ENCODE data around the gene BATF2. TPM values are rescaled to one million over a fixed set of nuclear protein-coding genes. Genes with fewer than 3 reads are reported as not detected.

Gene BATF2
- polyA plus RNA-seq, 4 donors: 2.3 to 2.9 (median 2.6) TPM

GRCh38 chr11:64970731-64971151, 26.0 kb downstream of the BATF2 start:
- DNase-seq (ENCODE audit: low read depth in 4 of 4, low spot score in 3 of 4): no peak

GRCh38 chr11:64969209-64969608, 27.6 kb downstream of the BATF2 start:
- no peak for DNase-seq (ENCODE audit: low read depth in 4 of 4, low spot score in 3 of 4)

GRCh38 chr11:64967375-64967774, 29.4 kb downstream of the BATF2 start:
- no peak for DNase-seq (ENCODE audit: low read depth in 4 of 4, low spot score in 3 of 4)

- DNase-seq (ENCODE audit: low read depth in 4 of 4, low spot score in 3 of 4): no peak
These were observed 33.6 kb downstream of the BATF2 start for GRCh38 chr11:64963072-64963631.

- no peak for DNase-seq (ENCODE audit: low read depth in 4 of 4, low spot score in 3 of 4)
These were observed 36.1 kb downstream of the BATF2 start for GRCh38 chr11:64960719-64961118.

GRCh38 chr11:64959498-64959897, 37.3 kb downstream of the BATF2 start:
- DNase-seq (ENCODE audit: low read depth in 4 of 4, low spot score in 3 of 4): no peak

- DNase-seq (ENCODE audit: low read depth in 4 of 4, low spot score in 3 of 4): no peak
These were observed 42.6 kb downstream of the BATF2 start for GRCh38 chr11:64954201-64954600.

- DNase-seq (ENCODE audit: low read depth in 4 of 4, low spot score in 3 of 4): no peak
These were observed 45.2 kb downstream of the BATF2 start for GRCh38 chr11:64951529-64951928.

GRCh38 chr11:64947208-64947814, 49.5 kb downstream of the BATF2 start:
- no peak for DNase-seq (ENCODE audit: low read depth in 4 of 4, low spot score in 3 of 4)

Other genes starting within 250 kb of the BATF2 start
- 10 to 100 TPM in 1 of 4 donors, 1 to 10 TPM in 3; 1.3 to 11.9 (median 2.4) TPM for gene PYGM, start 237.0 kb downstream of the BATF2 start, polyA plus RNA-seq (ENCODE audit: insufficient read length in 4 of 4)
- 100 to 1,000 TPM; 299 to 439 (median 376) TPM for gene SF1, start 218.4 kb downstream of the BATF2 start, polyA plus RNA-seq (ENCODE audit: insufficient read length in 4 of 4)
- gene MAP4K2, start 193.8 kb downstream of the BATF2 start, polyA plus RNA-seq (ENCODE audit: insufficient read length in 4 of 4): 10 to 100 TPM; 12.9 to 27.7 (median 18.1) TPM
- 10 to 100 TPM; 31.4 to 50.8 (median 36.5) TPM for gene MEN1, start 186.4 kb downstream of the BATF2 start, polyA plus RNA-seq (ENCODE audit: insufficient read length in 4 of 4)
- gene CDC42BPG, start 152.3 kb downstream of the BATF2 start, polyA plus RNA-seq (ENCODE audit: insufficient read length in 4 of 4): 1 to 10 TPM in 3 of 4 donors, under 1 TPM in 1; 0.97 to 10.0 (median 4.9) TPM
- gene EHD1, start 118.3 kb downstream of the BATF2 start, polyA plus RNA-seq (ENCODE audit: insufficient read length in 4 of 4): 10 to 100 TPM; 48.7 to 68.8 (median 58.5) TPM
- gene ATG2A, start 79.8 kb downstream of the BATF2 start, polyA plus RNA-seq (ENCODE audit: insufficient read length in 4 of 4): 10 to 100 TPM; 12.9 to 26.0 (median 15.6) TPM
- gene PPP2R5B, start 72.3 kb downstream of the BATF2 start, polyA plus RNA-seq (ENCODE audit: insufficient read length in 4 of 4): 10 to 100 TPM; 13.2 to 20.8 (median 17.4) TPM
- 1 to 10 TPM; 1.6 to 3.5 (median 2.4) TPM for gene GPHA2, start 61.1 kb downstream of the BATF2 start, polyA plus RNA-seq (ENCODE audit: insufficient read length in 4 of 4)
- 1 to 10 TPM in 1 of 4 donors, under 1 TPM in 2, not detected in 1; 0.53 to 1.3 (median 0.92) TPM for gene MAJIN, start 24.9 kb downstream of the BATF2 start, polyA plus RNA-seq (ENCODE audit: insufficient read length in 4 of 4)
- 10 to 100 TPM; 54.6 to 74.5 (median 63.5) TPM for gene ARL2, start 17.2 kb upstream of the BATF2 start, polyA plus RNA-seq (ENCODE audit: insufficient read length in 4 of 4)
- gene SNX15, start 30.5 kb upstream of the BATF2 start, polyA plus RNA-seq (ENCODE audit: insufficient read length in 4 of 4): 10 to 100 TPM; 25.3 to 32.4 (median 28.6) TPM
- gene SAC3D1, start 44.2 kb upstream of the BATF2 start, polyA plus RNA-seq (ENCODE audit: insufficient read length in 4 of 4): 10 to 100 TPM; 10.6 to 19.5 (median 11.3) TPM
- 10 to 100 TPM; 11.6 to 28.5 (median 12.6) TPM for gene NAALADL1, start 61.6 kb upstream of the BATF2 start, polyA plus RNA-seq (ENCODE audit: insufficient read length in 4 of 4)
- 10 to 100 TPM; 15.7 to 20.1 (median 18.0) TPM for gene CDCA5, start 87.1 kb upstream of the BATF2 start, polyA plus RNA-seq (ENCODE audit: insufficient read length in 4 of 4)
- 10 to 100 TPM; 26.2 to 36.5 (median 31.0) TPM for gene ZFPL1, start 87.3 kb upstream of the BATF2 start, polyA plus RNA-seq (ENCODE audit: insufficient read length in 4 of 4)
- gene VPS51, start 99.2 kb upstream of the BATF2 start, polyA plus RNA-seq (ENCODE audit: insufficient read length in 4 of 4): 100 to 1,000 TPM in 2 of 4 donors, 10 to 100 TPM in 2; 87.3 to 152 (median 103) TPM
- gene TM7SF2, start 114.9 kb upstream of the BATF2 start, polyA plus RNA-seq (ENCODE audit: insufficient read length in 4 of 4): 10 to 100 TPM; 17.7 to 97.1 (median 70.3) TPM
- 10 to 100 TPM in 1 of 4 donors, 1 to 10 TPM in 3; 3.8 to 11.1 (median 5.9) TPM for gene ZNHIT2, start 120.7 kb upstream of the BATF2 start, polyA plus RNA-seq (ENCODE audit: insufficient read length in 4 of 4)
- 100 to 1,000 TPM; 557 to 830 (median 587) TPM for gene FAU, start 125.2 kb upstream of the BATF2 start, polyA plus RNA-seq (ENCODE audit: insufficient read length in 4 of 4)
- gene MRPL49, start 125.3 kb upstream of the BATF2 start, polyA plus RNA-seq (ENCODE audit: insufficient read length in 4 of 4): 10 to 100 TPM; 36.9 to 59.1 (median 56.3) TPM
- 10 to 100 TPM; 44.0 to 62.7 (median 55.2) TPM for gene SYVN1, start 137.5 kb upstream of the BATF2 start, polyA plus RNA-seq (ENCODE audit: insufficient read length in 4 of 4)
- gene SPDYC, start 173.3 kb upstream of the BATF2 start, polyA plus RNA-seq (ENCODE audit: insufficient read length in 4 of 4): not detected
- 100 to 1,000 TPM in 1 of 4 donors, 10 to 100 TPM in 3; 76.5 to 113 (median 88.6) TPM for gene CAPN1, start 185.0 kb upstream of the BATF2 start, polyA plus RNA-seq (ENCODE audit: insufficient read length in 4 of 4)

All from left renal pelvis (tissue), 4 donors.